Measurements from ENCODE around the gene KNTC1. TPM values are rescaled to one million over a fixed set of nuclear protein-coding genes. Genes with fewer than 3 reads are reported as not detected.
"Not testable (repeated sequence)": the region's sequence is repeated elsewhere in the genome, so short reads cannot be mapped to it uniquely, and the experiment has no call there.

KNTC1 gene
- total and polyA plus RNA-seq, 9 donors: 4.7 to 15.9 (median 8.6) TPM

DNA sequence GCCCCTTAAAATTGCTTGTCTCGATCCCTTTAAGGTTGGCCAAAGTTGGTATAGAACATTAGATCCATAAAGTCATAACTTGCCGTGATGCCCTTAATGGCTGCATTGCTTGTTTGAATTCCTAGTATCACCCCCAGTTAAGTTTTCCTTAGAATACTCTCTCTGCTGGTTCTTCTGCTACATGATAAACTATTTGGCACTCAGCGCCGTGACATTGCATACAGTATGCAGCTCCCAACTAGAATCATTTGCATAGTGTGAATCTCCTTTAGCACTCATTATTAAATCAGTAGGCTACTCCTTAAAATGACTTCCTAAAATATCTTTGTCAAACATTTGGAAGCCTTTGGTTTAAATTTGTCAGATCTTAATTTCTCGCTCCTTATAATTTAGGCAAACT is 42.2 kb downstream of the KNTC1 start:
- H3K4me3 ChIP-seq: no peak overlapping the region
- DNase-seq: no peak
- no peaks in the 10 kb centered on the region for H3K4me1 ChIP-seq (ENCODE audit: insufficient read depth)
- H3K36me3 ChIP-seq: no peaks in the 10 kb centered on the region
- TF ChIP-seq, protein P1, sequence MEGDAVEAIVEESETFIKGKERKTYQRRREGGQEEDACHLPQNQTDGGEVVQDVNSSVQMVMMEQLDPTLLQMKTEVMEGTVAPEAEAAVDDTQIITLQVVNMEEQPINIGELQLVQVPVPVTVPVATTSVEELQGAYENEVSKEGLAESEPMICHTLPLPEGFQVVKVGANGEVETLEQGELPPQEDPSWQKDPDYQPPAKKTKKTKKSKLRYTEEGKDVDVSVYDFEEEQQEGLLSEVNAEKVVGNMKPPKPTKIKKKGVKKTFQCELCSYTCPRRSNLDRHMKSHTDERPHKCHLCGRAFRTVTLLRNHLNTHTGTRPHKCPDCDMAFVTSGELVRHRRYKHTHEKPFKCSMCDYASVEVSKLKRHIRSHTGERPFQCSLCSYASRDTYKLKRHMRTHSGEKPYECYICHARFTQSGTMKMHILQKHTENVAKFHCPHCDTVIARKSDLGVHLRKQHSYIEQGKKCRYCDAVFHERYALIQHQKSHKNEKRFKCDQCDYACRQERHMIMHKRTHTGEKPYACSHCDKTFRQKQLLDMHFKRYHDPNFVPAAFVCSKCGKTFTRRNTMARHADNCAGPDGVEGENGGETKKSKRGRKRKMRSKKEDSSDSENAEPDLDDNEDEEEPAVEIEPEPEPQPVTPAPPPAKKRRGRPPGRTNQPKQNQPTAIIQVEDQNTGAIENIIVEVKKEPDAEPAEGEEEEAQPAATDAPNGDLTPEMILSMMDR (IDR thresholded peaks at IDR 0.05): no peak
- no peak for TF ChIP-seq EP300 (IDR thresholded peaks at IDR 0.05)
- H3K9me3 ChIP-seq: no peaks in the 10 kb centered on the region
- intact Hi-C loops (cut with DNase I): no loop called here
- 94 to 99% (median 96%) methylated on average over 5 of the region's 5 CpGs for WGBS, 3 donors
- H3K27ac ChIP-seq: no peak overlapping the region
- no peaks in the 10 kb centered on the region for H3K27me3 ChIP-seq

- H3K27me3 ChIP-seq; H3K9me3 ChIP-seq; intact Hi-C loops (cut with DNase I); H3K36me3 ChIP-seq; H3K4me1 ChIP-seq (ENCODE audit: insufficient read depth); DNase-seq; H3K27ac ChIP-seq; H3K4me3 ChIP-seq: not testable (repeated sequence)
- 86 to 90% (median 89%) methylated on average over 3 of the region's 3 CpGs for WGBS, 3 donors
Measured at GRCh38 chr12:122570006-122570405, 43.0 kb downstream of the KNTC1 start.

DNA sequence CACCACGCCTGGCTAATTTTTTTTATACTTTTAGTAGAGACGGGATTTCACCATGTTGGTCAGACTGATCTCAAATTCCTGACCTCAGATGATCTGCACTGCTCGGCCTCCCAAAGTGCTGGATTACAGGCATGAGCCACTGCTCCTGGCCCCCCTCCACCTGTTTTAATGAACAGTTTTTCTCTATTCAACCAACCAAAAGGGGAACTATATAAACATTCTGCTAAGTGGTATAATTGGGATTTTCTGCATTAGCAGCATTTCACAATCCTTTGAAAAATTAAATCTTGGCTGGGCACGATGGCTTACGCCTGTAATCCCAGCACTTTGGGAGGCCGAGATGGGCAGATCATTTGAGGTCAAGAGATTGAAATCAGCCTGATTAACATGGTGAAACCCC is 44.8 kb downstream of the KNTC1 start:
- intact Hi-C loops (cut with DNase I): no loop called here
- no peaks in the 10 kb centered on the region for H3K4me1 ChIP-seq (ENCODE audit: insufficient read depth)
- no peak for DNase-seq
- no peak overlapping the region for H3K27ac ChIP-seq
- H3K36me3 ChIP-seq: no peaks in the 10 kb centered on the region
- H3K4me3 ChIP-seq: no peak overlapping the region
- no peak for TF ChIP-seq EP300 (IDR thresholded peaks at IDR 0.05)
- TF ChIP-seq, protein P1 (IDR thresholded peaks at IDR 0.05): no peak
- no peak for TF ChIP-seq POLR2A (IDR thresholded peaks at IDR 0.05)
- no peaks in the 10 kb centered on the region for H3K9me3 ChIP-seq
- WGBS, 3 donors: 93 to 95% (median 93%) methylated on average over 6 of the region's 6 CpGs
- H3K27me3 ChIP-seq: no peaks in the 10 kb centered on the region

- intact Hi-C loops (cut with DNase I); H3K9me3 ChIP-seq; DNase-seq; H3K4me1 ChIP-seq (ENCODE audit: insufficient read depth); H3K4me3 ChIP-seq; H3K27me3 ChIP-seq; H3K27ac ChIP-seq; H3K36me3 ChIP-seq: not testable (repeated sequence)
- 90 to 98% (median 97%) methylated on average over 2 of the region's 2 CpGs for WGBS, 3 donors
Measured at GRCh38 chr12:122583294-122583693, 56.2 kb downstream of the KNTC1 start.

GRCh38 chr12:122584177-122584863 is 57.3 kb downstream of the KNTC1 start:
- no peaks in the 10 kb centered on the region for H3K4me1 ChIP-seq (ENCODE audit: insufficient read depth)
- no peak for TF ChIP-seq EP300 (IDR thresholded peaks at IDR 0.05)
- TF ChIP-seq POLR2A (IDR thresholded peaks at IDR 0.05): no peak
- TF ChIP-seq, protein P1 (IDR thresholded peaks at IDR 0.05): no peak
- intact Hi-C loops (cut with DNase I): no loop called here
- no peak overlapping the region for H3K4me3 ChIP-seq
- no peaks in the 10 kb centered on the region for H3K9me3 ChIP-seq
- DNase-seq: no peak
- no peaks in the 10 kb centered on the region for H3K27me3 ChIP-seq
- no peaks in the 10 kb centered on the region for H3K36me3 ChIP-seq
- WGBS, 3 donors: 96% methylated on average over 4 of the region's 4 CpGs
- no peak overlapping the region for H3K27ac ChIP-seq
